Type B pancreatic cell (in vitro differentiated cells): ENCODE measurements around the gene ZSCAN26. TPM values are rescaled to one million over a fixed set of nuclear protein-coding genes. Genes with fewer than 3 reads are reported as not detected.

ENCODE experiments used
- DNase-seq: peaks from one replicate; pipeline ENCODE4 v3.0.0; 2021; ENCODE audit warnings: mixed read lengths; ENCODE audit not compliant: unreplicated experiment; ENCODE audit errors: extremely low spot score
- H3K27ac Mint-ChIP-seq: 2 replicates; pipeline ENCODE4 v1.8.0; 2021; ENCODE audit warnings: mild to moderate bottlenecking, mixed read lengths
- H3K27me3 Mint-ChIP-seq: 2 replicates; pipeline ENCODE4 v1.8.0; 2021; ENCODE audit warnings: mixed read lengths
- H3K36me3 Mint-ChIP-seq: 2 replicates; pipeline ENCODE4 v1.8.0; 2021; ENCODE audit warnings: mixed read lengths
- H3K4me1 Mint-ChIP-seq: one replicate; pipeline ENCODE4 v1.8.0; 2021; ENCODE audit warnings: mixed read lengths; ENCODE audit not compliant: unreplicated experiment
- H3K4me3 Mint-ChIP-seq: 2 replicates; pipeline ENCODE4 v1.8.0; 2021; ENCODE audit warnings: mild to moderate bottlenecking, mixed read lengths
- H3K9me3 Mint-ChIP-seq: 2 replicates; pipeline ENCODE4 v1.8.0; 2021; ENCODE audit warnings: mixed read lengths
- total RNA-seq: library from RNA; stranded (reverse); gene quantifications from 2 replicates; pipeline ENCODE4 v1.2.1, GENCODE V29; 2021; ENCODE audit warnings: low replicate concordance
- TF ChIP-seq, protein P1 (sequence below): fragments of 200-600 bp; sonication (generic); conservative IDR thresholded peaks from 2 replicates; pipeline ENCODE4 v1.5.0; 2021; ENCODE audit warnings: antibody characterized with exemption, mild to moderate bottlenecking

ZSCAN26 gene
- total RNA-seq, 1 donor from 2014 or later, result 16.7 TPM

DNA sequence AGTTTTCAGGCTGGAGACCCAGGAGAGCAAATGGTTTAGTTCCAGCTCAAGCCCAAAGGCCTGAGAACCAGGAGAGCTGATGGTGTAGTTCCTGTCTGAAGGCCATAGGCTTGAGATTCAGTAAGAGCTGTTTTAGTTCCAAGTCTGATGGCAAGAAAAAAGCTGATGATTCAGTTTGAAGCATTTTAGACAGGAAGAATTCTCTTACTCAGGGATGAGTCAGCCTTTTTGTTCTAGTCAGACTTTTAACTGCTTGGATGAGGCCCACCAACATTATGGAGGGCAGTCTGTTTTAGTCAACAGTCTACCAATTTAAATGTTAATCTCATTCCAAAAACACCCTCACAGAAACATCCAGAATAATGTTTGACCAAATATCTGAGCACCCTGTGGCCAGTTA is 2.5 kb downstream of the ZSCAN26 start:
- Mint-ChIP-seq H3K9me3 (no peaks in the 10 kb centered on the region), H3K36me3 (peaks cover 9% of the 10 kb centered on the region)
- TF ChIP-seq, protein P1, sequence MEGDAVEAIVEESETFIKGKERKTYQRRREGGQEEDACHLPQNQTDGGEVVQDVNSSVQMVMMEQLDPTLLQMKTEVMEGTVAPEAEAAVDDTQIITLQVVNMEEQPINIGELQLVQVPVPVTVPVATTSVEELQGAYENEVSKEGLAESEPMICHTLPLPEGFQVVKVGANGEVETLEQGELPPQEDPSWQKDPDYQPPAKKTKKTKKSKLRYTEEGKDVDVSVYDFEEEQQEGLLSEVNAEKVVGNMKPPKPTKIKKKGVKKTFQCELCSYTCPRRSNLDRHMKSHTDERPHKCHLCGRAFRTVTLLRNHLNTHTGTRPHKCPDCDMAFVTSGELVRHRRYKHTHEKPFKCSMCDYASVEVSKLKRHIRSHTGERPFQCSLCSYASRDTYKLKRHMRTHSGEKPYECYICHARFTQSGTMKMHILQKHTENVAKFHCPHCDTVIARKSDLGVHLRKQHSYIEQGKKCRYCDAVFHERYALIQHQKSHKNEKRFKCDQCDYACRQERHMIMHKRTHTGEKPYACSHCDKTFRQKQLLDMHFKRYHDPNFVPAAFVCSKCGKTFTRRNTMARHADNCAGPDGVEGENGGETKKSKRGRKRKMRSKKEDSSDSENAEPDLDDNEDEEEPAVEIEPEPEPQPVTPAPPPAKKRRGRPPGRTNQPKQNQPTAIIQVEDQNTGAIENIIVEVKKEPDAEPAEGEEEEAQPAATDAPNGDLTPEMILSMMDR, result no peak

DNA sequence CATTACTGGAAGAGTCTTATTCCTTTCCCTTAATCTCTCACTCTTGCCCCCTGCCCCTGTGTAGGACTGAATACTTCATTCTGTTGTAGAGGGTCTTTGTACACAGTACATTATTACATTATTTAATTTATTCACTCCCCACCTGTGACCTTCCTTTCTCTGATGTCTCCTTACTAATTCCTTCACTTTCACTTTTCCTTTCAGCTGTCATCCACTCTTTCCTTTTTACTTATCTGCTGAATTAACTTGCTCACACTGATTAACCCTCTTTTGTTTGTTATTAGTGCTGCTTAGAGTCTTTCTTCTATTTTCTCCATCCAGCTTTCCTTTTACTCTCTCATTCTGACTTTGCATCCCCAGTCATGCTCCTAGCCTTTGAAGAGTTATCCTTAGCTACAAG is 7.9 kb downstream of the ZSCAN26 start:
- H3K4me3 Mint-ChIP-seq, result no peak overlapping the region
- no peaks in the 10 kb centered on the region for H3K27me3 Mint-ChIP-seq
- peaks cover 27% of the 10 kb centered on the region for H3K36me3 Mint-ChIP-seq
- TF ChIP-seq, protein P1, result no peak
- H3K27ac Mint-ChIP-seq, result no peak overlapping the region
- no peaks in the 10 kb centered on the region for H3K4me1 Mint-ChIP-seq
- DNase-seq, result no peak
- H3K9me3 Mint-ChIP-seq, result no peaks in the 10 kb centered on the region

More for the DNA sequence above, 2.5 kb downstream of the ZSCAN26 start:
- Mint-ChIP-seq H3K4me3 (no peak overlapping the region), H3K27me3 (no peaks in the 10 kb centered on the region), H3K27ac (no peak overlapping the region), H3K4me1 (no peaks in the 10 kb centered on the region)
- no peak for DNase-seq

DNA sequence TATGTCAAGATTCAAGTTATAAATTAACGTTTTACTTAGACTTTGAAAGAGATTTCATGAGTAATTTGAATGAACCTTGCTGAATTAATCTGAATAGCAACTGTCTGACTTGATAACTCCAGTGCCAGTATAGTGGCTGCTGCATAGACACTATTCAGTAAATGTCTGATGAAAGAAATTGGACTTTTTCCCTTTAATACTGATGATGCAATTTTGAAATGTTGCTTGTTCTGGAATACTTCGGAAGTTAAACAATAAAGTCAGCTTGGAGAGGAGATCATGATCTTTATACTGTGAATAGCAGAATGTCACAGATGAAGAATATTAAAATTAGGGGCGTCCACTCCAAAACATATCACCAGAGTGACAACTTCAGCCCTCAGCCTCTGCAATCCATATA is 10.8 kb downstream of the ZSCAN26 start:
- Mint-ChIP-seq H3K36me3 (peaks cover 23% of the 10 kb centered on the region), H3K9me3 (no peaks in the 10 kb centered on the region), H3K4me3 (no peak overlapping the region), H3K27ac (no peak overlapping the region), H3K27me3 (no peaks in the 10 kb centered on the region), H3K4me1 (peaks cover 8% of the 10 kb centered on the region)
- TF ChIP-seq, protein P1, result no peak
- DNase-seq, result no peak

DNA sequence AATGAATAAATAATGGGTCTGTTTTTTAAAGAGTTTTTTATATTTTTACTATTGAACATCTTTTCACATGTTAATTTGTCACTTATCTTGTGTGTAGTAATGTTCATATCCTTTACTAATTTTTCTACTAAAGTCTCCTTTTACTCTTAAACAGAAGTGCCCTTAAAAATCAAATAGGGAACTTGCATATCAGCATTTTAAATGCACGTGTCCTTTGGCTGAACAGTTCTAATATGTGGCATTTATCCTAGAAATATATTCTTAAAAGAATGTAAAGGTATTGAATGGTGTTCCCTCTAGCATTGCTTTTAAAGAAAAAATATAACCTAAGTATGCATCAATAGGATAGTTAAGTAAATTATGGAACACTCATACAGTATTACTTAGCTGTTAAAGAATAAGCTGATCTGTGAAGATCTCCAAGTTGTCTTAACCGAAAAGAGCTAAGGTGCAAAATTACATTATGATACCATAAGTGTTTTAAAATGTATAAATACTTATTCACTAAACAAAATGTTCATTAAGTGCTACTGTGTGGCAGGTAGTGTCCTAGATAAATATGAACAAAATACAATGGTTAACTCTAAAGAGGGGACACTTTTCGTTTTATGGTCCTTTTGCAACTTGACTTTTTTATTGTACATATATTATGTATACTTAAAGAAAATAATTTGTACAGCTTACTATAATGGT is 13.8 kb downstream of the ZSCAN26 start:
- DNase-seq, result no peak
- Mint-ChIP-seq H3K27me3 (no peaks in the 10 kb centered on the region), H3K9me3 (no peaks in the 10 kb centered on the region), H3K4me1 (peaks cover 8% of the 10 kb centered on the region), H3K4me3 (peak overlapping the region; percentile 96), H3K27ac (no peak overlapping the region), H3K36me3 (peaks cover 23% of the 10 kb centered on the region)
- TF ChIP-seq, protein P1, result no peak

DNA sequence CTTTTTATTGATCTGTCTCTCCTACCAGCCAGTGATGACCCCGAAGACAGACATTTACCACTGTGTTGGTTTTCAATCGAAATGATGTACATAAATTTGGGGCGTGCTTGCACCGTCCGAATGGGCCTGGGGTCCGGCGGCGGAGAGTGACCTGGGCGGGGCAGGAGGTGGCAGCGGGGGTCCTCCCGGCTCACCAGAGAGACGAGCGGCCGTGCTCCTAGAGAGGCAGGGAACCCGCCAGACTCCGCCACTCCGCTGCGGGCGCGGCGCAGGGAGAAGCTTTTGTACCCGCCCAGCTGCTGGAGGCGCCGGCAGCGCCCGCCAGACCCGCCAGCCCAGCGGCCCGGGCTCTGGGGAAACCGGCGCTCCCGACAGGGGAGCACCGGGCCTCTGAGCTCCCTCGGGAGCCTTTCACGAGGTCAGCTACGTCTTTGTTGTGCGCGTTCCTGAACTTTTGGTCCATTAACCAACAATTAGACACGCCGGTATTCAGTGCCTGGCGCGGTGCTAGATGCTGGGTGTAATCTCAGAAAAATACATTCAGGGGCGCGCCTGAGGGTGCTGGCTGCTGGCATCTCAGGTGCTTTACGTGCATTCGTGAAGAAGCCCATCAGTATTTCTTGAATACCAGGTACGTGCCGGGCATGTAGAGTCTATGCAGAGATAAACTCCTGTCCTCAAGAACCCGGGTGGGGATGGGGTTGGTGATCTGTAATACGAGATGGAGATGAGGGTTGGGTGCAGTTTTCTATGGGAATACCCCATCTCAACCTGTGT is 14.5 kb downstream of the ZSCAN26 start, which contains the start of gene PGBD1:
Gene PGBD1, plus strand, starts transcription at position 285 of the 777 bp plus-strand sequence. CDS start 2,242 bp downstream, outside the sequence.
- peaks cover 19% of the 10 kb centered on the region for H3K36me3 Mint-ChIP-seq
- peak; percentile 85 for DNase-seq
- no peaks in the 10 kb centered on the region for H3K9me3 Mint-ChIP-seq

More for the DNA sequence above, 14.5 kb downstream of the ZSCAN26 start, which contains the start of gene PGBD1:
- TF ChIP-seq, protein P1, result no peak
- H3K27me3 Mint-ChIP-seq, result no peaks in the 10 kb centered on the region
- H3K4me1 Mint-ChIP-seq, result peaks cover 8% of the 10 kb centered on the region
- H3K27ac Mint-ChIP-seq, result peak within 1 kb of the TSS; percentile 64
- peak within 1 kb of the TSS; percentile 96 for H3K4me3 Mint-ChIP-seq
